ENCODE results near the gene PSG7. TPM values are rescaled to one million over a fixed set of nuclear protein-coding genes. Genes with fewer than 3 reads are reported as not detected.
"Not testable (repeated sequence)": the region's sequence is repeated elsewhere in the genome, so short reads cannot be mapped to it uniquely, and the experiment has no call there.

PSG7 gene
- total RNA-seq, 1 experiment from 2014 or later, result not detected

- H3K9me3 ChIP-seq (replicated peaks), result no peaks in the 10 kb centered on the region
- no peaks in the 10 kb centered on the region for H3K27me3 ChIP-seq (replicated peaks)
- DNase-seq (ENCODE audit: low read depth in 1 of 2, low spot score in 2 of 2), result no peak
- no peak overlapping the region for H3K4me3 ChIP-seq
- H3K4me1 ChIP-seq (replicated peaks), result peaks cover 3% of the 10 kb centered on the region; the same call in 1 of the 2 replicates
- H3K36me3 ChIP-seq, result no peaks in the 10 kb centered on the region
- no peak overlapping the region for H3K27ac ChIP-seq
Observed at GRCh38 chr19:42926781-42927180, 10.2 kb downstream of the PSG7 start.

GRCh38 chr19:42923106-42923505, 13.9 kb downstream of the PSG7 start:
- H3K4me3 ChIP-seq; H3K36me3 ChIP-seq; H3K27me3 ChIP-seq (replicated peaks); H3K27ac ChIP-seq; H3K4me1 ChIP-seq (replicated peaks); H3K9me3 ChIP-seq (replicated peaks): not testable (repeated sequence)
- DNase-seq (ENCODE audit: low read depth in 1 of 2, low spot score in 2 of 2), result peak; percentile 50 to 75

- DNase-seq (ENCODE audit: low read depth in 1 of 2, low spot score in 2 of 2); H3K36me3 ChIP-seq; H3K27me3 ChIP-seq (replicated peaks); H3K9me3 ChIP-seq (replicated peaks); H3K4me1 ChIP-seq (replicated peaks); H3K27ac ChIP-seq; H3K4me3 ChIP-seq: not testable (repeated sequence)
Observed at GRCh38 chr19:42920971-42921370, 16.0 kb downstream of the PSG7 start.

GRCh38 chr19:42919757-42920079, 17.3 kb downstream of the PSG7 start:
- Histone ChIP-seq H3K27ac (no peak overlapping the region), H3K4me1 (replicated peaks) (no peaks in the 10 kb centered on the region), H3K9me3 (replicated peaks) (no peaks in the 10 kb centered on the region), H3K4me3 (no peak overlapping the region), H3K36me3 (no peaks in the 10 kb centered on the region), H3K27me3 (replicated peaks) (no peaks in the 10 kb centered on the region)
- DNase-seq (ENCODE audit: low read depth in 1 of 2, low spot score in 2 of 2), result peak in 1 of 2 experiments; percentile 51

GRCh38 chr19:42919070-42919756, 17.8 kb downstream of the PSG7 start:
- H3K36me3 ChIP-seq; DNase-seq (ENCODE audit: low read depth in 1 of 2, low spot score in 2 of 2); H3K27ac ChIP-seq; H3K27me3 ChIP-seq (replicated peaks); H3K4me3 ChIP-seq; H3K4me1 ChIP-seq (replicated peaks); H3K9me3 ChIP-seq (replicated peaks): not testable (repeated sequence)

GRCh38 chr19:42918377-42919069, 18.5 kb downstream of the PSG7 start:
- not testable (repeated sequence) for H3K9me3 ChIP-seq (replicated peaks); DNase-seq (ENCODE audit: low read depth in 1 of 2, low spot score in 2 of 2); H3K4me1 ChIP-seq (replicated peaks); H3K36me3 ChIP-seq; H3K4me3 ChIP-seq; H3K27me3 ChIP-seq (replicated peaks); H3K27ac ChIP-seq

GRCh38 chr19:42917634-42918033, 19.4 kb downstream of the PSG7 start, which contains the start of gene PSG6:
TSS of gene PSG6 (minus strand) at chr19:42917894. CDS start at chr19:42917792, 102 bp downstream.
- H3K4me3 ChIP-seq; H3K27me3 ChIP-seq (replicated peaks); H3K4me1 ChIP-seq (replicated peaks); DNase-seq (ENCODE audit: low read depth in 1 of 2, low spot score in 2 of 2); H3K9me3 ChIP-seq (replicated peaks); H3K27ac ChIP-seq; H3K36me3 ChIP-seq: not testable (repeated sequence)

GRCh38 chr19:42916931-42917330, 20.1 kb downstream of the PSG7 start:
- not testable (repeated sequence) for H3K4me1 ChIP-seq (replicated peaks); H3K27me3 ChIP-seq (replicated peaks); H3K27ac ChIP-seq; H3K9me3 ChIP-seq (replicated peaks); H3K4me3 ChIP-seq; H3K36me3 ChIP-seq; DNase-seq (ENCODE audit: low read depth in 1 of 2, low spot score in 2 of 2)

GRCh38 chr19:42913516-42913915, 23.5 kb downstream of the PSG7 start:
- H3K36me3 ChIP-seq; H3K27me3 ChIP-seq (replicated peaks); H3K27ac ChIP-seq; H3K4me1 ChIP-seq (replicated peaks); DNase-seq (ENCODE audit: low read depth in 1 of 2, low spot score in 2 of 2); H3K9me3 ChIP-seq (replicated peaks); H3K4me3 ChIP-seq: not testable (repeated sequence)

GRCh38 chr19:42912941-42913340, 24.1 kb downstream of the PSG7 start:
- H3K4me3 ChIP-seq; DNase-seq (ENCODE audit: low read depth in 1 of 2, low spot score in 2 of 2); H3K36me3 ChIP-seq: not testable (repeated sequence)

GRCh38 chr19:42911731-42912130, 25.3 kb downstream of the PSG7 start:
- H3K36me3 ChIP-seq; H3K4me3 ChIP-seq; H3K27ac ChIP-seq; DNase-seq (ENCODE audit: low read depth in 1 of 2, low spot score in 2 of 2); H3K27me3 ChIP-seq (replicated peaks); H3K9me3 ChIP-seq (replicated peaks); H3K4me1 ChIP-seq (replicated peaks): not testable (repeated sequence)

More at GRCh38 chr19:42912941-42913340, 24.1 kb downstream of the PSG7 start:
- H3K27ac ChIP-seq; H3K9me3 ChIP-seq (replicated peaks); H3K27me3 ChIP-seq (replicated peaks); H3K4me1 ChIP-seq (replicated peaks): not testable (repeated sequence)

- H3K27ac ChIP-seq; H3K9me3 ChIP-seq (replicated peaks): not testable (repeated sequence)
Observed at GRCh38 chr19:42906162-42906561, 30.8 kb downstream of the PSG7 start.

GRCh38 chr19:42900561-42900960, 36.4 kb downstream of the PSG7 start:
- H3K9me3 ChIP-seq (replicated peaks); H3K4me3 ChIP-seq; H3K36me3 ChIP-seq; H3K27me3 ChIP-seq (replicated peaks); H3K27ac ChIP-seq; DNase-seq (ENCODE audit: low read depth in 1 of 2, low spot score in 2 of 2): not testable (repeated sequence)
- peaks cover 19% of the 10 kb centered on the region for H3K4me1 ChIP-seq (replicated peaks)

More at GRCh38 chr19:42906162-42906561, 30.8 kb downstream of the PSG7 start:
- H3K36me3 ChIP-seq; H3K4me3 ChIP-seq; H3K4me1 ChIP-seq (replicated peaks); H3K27me3 ChIP-seq (replicated peaks); DNase-seq (ENCODE audit: low read depth in 1 of 2, low spot score in 2 of 2): not testable (repeated sequence)

- DNase-seq (ENCODE audit: low read depth in 1 of 2, low spot score in 2 of 2), result peak in 1 of 2 experiments; percentile 18
- not testable (repeated sequence) for H3K9me3 ChIP-seq (replicated peaks); H3K36me3 ChIP-seq; H3K27me3 ChIP-seq (replicated peaks); H3K4me3 ChIP-seq
- Histone ChIP-seq H3K4me1 (replicated peaks) (peaks cover 19% of the 10 kb centered on the region), H3K27ac (peak overlapping the region; percentile 61)
Observed at GRCh38 chr19:42899674-42900073, 37.3 kb downstream of the PSG7 start.
